Osteoblast (primary cell): ENCODE results near the gene TOR1A. TPM values are rescaled to one million over a fixed set of nuclear protein-coding genes. Genes with fewer than 3 reads are reported as not detected.
A peak's percentile ranks its signal among the peaks of the same experiment; 100 is the strongest.

Experiments
- DNase-seq: peaks from one replicate; pipeline ENCODE4 v3.0.0; 2011; ENCODE audit warnings: low spot score, mixed read lengths; ENCODE audit not compliant: insufficient read length; ENCODE audit errors: missing footprints
- H2AFZ ChIP-seq: 2 replicates; pipeline ENCODE4 v1.6.0; 2011; ENCODE audit warnings: mild to moderate bottlenecking, low read length
- H3K27ac ChIP-seq: 2 replicates; pipeline ENCODE4 v1.5.1; 2011; ENCODE audit warnings: mild to moderate bottlenecking, low read depth, low read length, moderate library complexity
- H3K27me3 ChIP-seq: 2 replicates; pipeline ENCODE4 v1.6.0; 2012; ENCODE audit warnings: mild to moderate bottlenecking, control low read depth, inconsistent platforms, low read length, moderate library complexity; ENCODE audit not compliant: insufficient read depth
- H3K36me3 ChIP-seq: 2 replicates; pipeline ENCODE4 v1.5.1; 2011; ENCODE audit warnings: mild to moderate bottlenecking, low read length, control low read depth, moderate library complexity; ENCODE audit not compliant: insufficient read depth
- H3K4me1 ChIP-seq: 2 replicates; pipeline ENCODE4 v1.5.1; 2011; ENCODE audit warnings: mild to moderate bottlenecking, low read length, control low read depth, moderate library complexity; ENCODE audit not compliant: insufficient read depth
- H3K4me2 ChIP-seq: 2 replicates; pipeline ENCODE4 v1.6.0; 2011; ENCODE audit warnings: mild to moderate bottlenecking, low read length; ENCODE audit not compliant: insufficient read depth
- H3K4me3 ChIP-seq: fragments of 200-600 bp; sonication (generic); 3 replicates; pipeline ENCODE4 v1.5.1; 2012; ENCODE audit warnings: mild to moderate bottlenecking, low read length, inconsistent platforms; ENCODE audit not compliant: insufficient read depth
- H3K79me2 ChIP-seq: 2 replicates; pipeline ENCODE4 v1.6.0; 2012; ENCODE audit warnings: mild to moderate bottlenecking, low read length, control low read depth, inconsistent platforms; ENCODE audit not compliant: insufficient read depth
- H3K9me3 ChIP-seq: 2 replicates; pipeline ENCODE4 v1.5.1; 2011; ENCODE audit warnings: low read depth, low read length, control low read depth
- H4K20me1 ChIP-seq: 2 replicates; pipeline ENCODE4 v1.6.0; 2012; ENCODE audit warnings: mild to moderate bottlenecking, low read length, control low read depth; ENCODE audit not compliant: insufficient read depth
- total RNA-seq: library from RNA; depleted of rRNA; stranded (reverse); fragments of >200 nt; gene quantifications from 2 replicates; pipeline ENCODE4 v1.2.3, GENCODE V29; 2012
- TF ChIP-seq, protein P1 (sequence below): IDR thresholded peaks from 2 replicates; pipeline ENCODE4 v1.5.1; 2011; ENCODE audit warnings: mild to moderate bottlenecking, low read depth, low read length, moderate library complexity; ENCODE audit errors: extremely low read depth

Gene TOR1A
- total RNA-seq, 1 donor: 52.1 TPM

DNA sequence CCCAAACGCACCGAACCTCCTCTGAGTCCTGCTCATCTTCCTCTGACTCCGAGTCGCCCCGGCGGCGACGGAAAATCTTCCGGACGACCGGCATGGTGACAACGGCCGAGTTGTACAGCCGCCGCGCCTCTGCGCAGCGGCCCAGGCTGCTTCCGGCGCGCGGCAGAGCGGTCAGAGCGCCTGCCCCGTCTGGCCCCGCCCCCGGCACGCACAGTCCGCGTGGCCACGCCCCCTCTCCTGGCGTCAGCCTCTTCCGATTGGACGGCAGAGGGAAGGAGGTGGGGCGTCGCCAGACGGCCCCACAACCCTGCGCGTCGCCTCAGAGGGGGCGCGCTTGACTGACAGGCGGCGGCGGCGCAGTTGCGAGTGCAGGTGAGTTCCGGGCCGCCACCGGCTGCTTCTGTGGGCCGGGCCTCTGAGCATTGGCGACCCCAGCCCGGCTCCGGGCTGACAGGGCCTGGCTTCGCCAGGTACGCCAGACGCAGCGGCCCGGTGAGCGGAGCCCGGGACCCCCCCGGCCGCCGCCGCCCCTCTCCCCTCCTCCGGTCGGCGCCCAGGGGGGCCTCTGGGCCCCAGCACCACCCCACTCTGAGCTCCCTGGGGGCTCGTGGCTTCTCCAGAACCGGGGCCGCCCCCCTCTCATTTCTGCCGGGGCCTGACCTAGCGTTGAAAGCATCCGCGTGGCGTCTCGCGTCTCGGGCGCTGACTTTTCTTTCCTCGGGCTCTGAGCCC, 11.4 kb upstream of the TOR1A start, which contains the start of the genes C9orf78 and USP20:
Gene C9orf78, minus strand, starts transcription at position 148 of the 732 bp plus-strand sequence. Its CDS starts 54 bp downstream, at position 94.
Gene USP20, plus strand, starts transcription at position 331 of the 732 bp plus-strand sequence. CDS start 17,098 bp downstream, outside the sequence.
- DNase-seq: peak; percentile 99
- Histone ChIP-seq H3K4me1 (peaks cover 42% of the 10 kb centered on the region), H3K36me3 (peaks cover 33% of the 10 kb centered on the region), H2AFZ (peak within 1 kb of the TSS; percentile 98), H3K79me2 (peaks cover 55% of the 10 kb centered on the region), H3K27me3 (no peaks in the 10 kb centered on the region), H3K9me3 (no peaks in the 10 kb centered on the region), H4K20me1 (peaks cover 16% of the 10 kb centered on the region), H3K27ac (peak within 1 kb of the TSS; percentile 77), H3K4me3 (peak within 1 kb of the TSS; percentile 98), H3K4me2 (peak within 1 kb of the TSS; percentile 97)
- TF ChIP-seq, protein P1, sequence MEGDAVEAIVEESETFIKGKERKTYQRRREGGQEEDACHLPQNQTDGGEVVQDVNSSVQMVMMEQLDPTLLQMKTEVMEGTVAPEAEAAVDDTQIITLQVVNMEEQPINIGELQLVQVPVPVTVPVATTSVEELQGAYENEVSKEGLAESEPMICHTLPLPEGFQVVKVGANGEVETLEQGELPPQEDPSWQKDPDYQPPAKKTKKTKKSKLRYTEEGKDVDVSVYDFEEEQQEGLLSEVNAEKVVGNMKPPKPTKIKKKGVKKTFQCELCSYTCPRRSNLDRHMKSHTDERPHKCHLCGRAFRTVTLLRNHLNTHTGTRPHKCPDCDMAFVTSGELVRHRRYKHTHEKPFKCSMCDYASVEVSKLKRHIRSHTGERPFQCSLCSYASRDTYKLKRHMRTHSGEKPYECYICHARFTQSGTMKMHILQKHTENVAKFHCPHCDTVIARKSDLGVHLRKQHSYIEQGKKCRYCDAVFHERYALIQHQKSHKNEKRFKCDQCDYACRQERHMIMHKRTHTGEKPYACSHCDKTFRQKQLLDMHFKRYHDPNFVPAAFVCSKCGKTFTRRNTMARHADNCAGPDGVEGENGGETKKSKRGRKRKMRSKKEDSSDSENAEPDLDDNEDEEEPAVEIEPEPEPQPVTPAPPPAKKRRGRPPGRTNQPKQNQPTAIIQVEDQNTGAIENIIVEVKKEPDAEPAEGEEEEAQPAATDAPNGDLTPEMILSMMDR: no peak

DNA sequence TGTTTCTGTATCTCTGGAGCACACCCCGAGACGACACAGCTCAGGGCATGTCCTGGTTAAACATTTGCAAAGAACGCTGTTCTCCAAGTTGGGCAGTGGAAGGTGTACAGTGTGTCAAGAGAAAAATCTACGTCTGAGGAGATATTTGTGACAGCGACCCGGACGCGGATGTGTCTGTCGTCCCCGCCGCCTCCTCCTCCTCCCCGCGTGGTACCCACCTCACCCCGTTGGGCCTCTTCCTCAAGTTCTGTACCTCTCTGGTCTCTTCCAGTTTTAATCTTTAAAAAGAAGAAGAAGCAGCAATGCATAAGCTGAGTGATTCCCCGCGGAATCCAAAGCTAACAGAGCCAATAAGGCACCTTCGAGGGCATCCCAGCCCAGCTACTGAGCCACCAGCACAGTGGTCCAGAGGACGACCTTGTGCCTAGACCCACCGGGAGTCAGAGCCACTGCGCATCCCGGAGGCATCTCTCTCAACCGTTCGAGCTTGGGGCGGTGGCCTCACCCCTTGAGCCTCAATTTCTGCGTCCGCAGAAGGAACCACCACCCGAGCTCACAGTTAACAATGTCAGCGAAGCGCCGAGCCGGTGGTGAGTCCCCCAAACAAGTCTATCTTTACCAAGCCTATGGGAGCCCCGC, 10.7 kb upstream of the TOR1A start:
- H3K27ac ChIP-seq: peak overlapping the region; percentile 77
- peaks cover 40% of the 10 kb centered on the region for H3K36me3 ChIP-seq

DNA sequence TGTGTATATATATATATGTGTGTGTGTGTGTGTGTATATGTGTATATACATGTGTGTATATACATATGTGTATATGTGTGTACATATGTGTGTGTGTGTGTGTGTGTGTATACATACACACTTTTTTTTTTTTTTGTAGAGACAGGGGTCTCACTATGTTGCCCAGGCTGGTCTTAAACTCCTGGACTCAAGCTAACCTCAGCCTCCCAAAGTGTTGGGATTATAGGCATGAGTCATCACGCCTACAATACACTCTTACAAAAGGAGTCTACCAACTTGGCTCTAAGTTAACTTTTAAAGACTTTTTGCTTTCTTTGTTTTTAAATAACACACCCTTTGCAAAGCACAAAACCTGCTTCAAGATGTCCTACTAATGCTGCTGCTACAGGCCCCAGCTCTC, 9.0 kb upstream of the TOR1A start:
- H3K36me3 ChIP-seq: peaks cover 54% of the 10 kb centered on the region

More for the DNA sequence above, 10.7 kb upstream of the TOR1A start:
- no peaks in the 10 kb centered on the region for H3K27me3 ChIP-seq
- peaks cover 10% of the 10 kb centered on the region for H4K20me1 ChIP-seq
- peak overlapping the region; percentile 96 for H3K4me2 ChIP-seq
- H3K4me3 ChIP-seq: peak overlapping the region; percentile 98
- H3K4me1 ChIP-seq: peaks cover 40% of the 10 kb centered on the region
- TF ChIP-seq, protein P1: no peak
- peaks cover 49% of the 10 kb centered on the region for H3K79me2 ChIP-seq
- H3K9me3 ChIP-seq: no peaks in the 10 kb centered on the region
- peak; percentile 78 for DNase-seq
- H2AFZ ChIP-seq: peak overlapping the region; percentile 98

More for the DNA sequence above, 9.0 kb upstream of the TOR1A start:
- Histone ChIP-seq H3K27me3 (no peaks in the 10 kb centered on the region), H4K20me1 (peaks cover 6% of the 10 kb centered on the region), H3K27ac (no peak overlapping the region), H3K9me3 (no peaks in the 10 kb centered on the region), H3K4me3 (no peak overlapping the region), H3K4me2 (no peak overlapping the region), H3K4me1 (peaks cover 26% of the 10 kb centered on the region), H3K79me2 (peaks cover 44% of the 10 kb centered on the region), H2AFZ (no peak overlapping the region)
- TF ChIP-seq, protein P1: no peak
- no peak for DNase-seq
